Esophagus muscularis mucosa (tissue), 4 donors: ENCODE results near the gene RHOJ. TPM values are rescaled to one million over a fixed set of nuclear protein-coding genes. Genes with fewer than 3 reads are reported as not detected.

ENCODE experiments used
- DNase-seq: peaks from one replicate; pipeline ENCODE4 v3.0.0-alpha.2; 2017; ENCODE audit errors: extremely low spot score
- H3K27ac ChIP-seq, 4 donors: fragments of 200-600 bp; sonication (generic); replicated peaks in 1 of 4; 1 replicate in 3 of 4; 2 replicates in 1 of 4; pipeline ENCODE4 v1.5.1; 2016 to 2019; ENCODE audit warnings: mild to moderate bottlenecking in 1 of 4
- H3K27me3 ChIP-seq, 4 donors: fragments of 200-600 bp; sonication (generic); one replicate each; pipeline versions ENCODE4 v1.5.1 to v1.6.0; 2016 to 2019
- H3K36me3 ChIP-seq, 4 donors: fragments of 200-600 bp; sonication (generic); one replicate each; pipeline ENCODE4 v1.5.1; 2016 to 2019
- H3K4me1 ChIP-seq, 4 donors: fragments of 200-600 bp; sonication (generic); one replicate each; pipeline ENCODE4 v1.5.1; 2016 to 2019
- H3K4me3 ChIP-seq, 4 donors: fragments of 200-600 bp; sonication (generic); 1 replicate in 2 of 4; 2 replicates in 2 of 4; pipeline ENCODE4 v1.5.1; 2016 to 2019; ENCODE audit warnings: mild to moderate bottlenecking in 4 of 4, moderate library complexity in 1 of 4
- H3K9me3 ChIP-seq, 4 donors: fragments of 200-600 bp; sonication (generic); 1 replicate in 3 of 4; 2 replicates in 1 of 4; pipeline ENCODE4 v1.5.1; 2016 to 2019
- CTCF ChIP-seq, 3 experiments: fragments of 200-600 bp in 2 of 3; fragments of 450-650 bp in 1 of 3; sonication (generic) in 2 of 3; IDR thresholded peaks; one replicate each; pipeline ENCODE4 v1.5.1; 2017 to 2019; ENCODE audit warnings: antibody characterized with exemption in 3 of 3, mild to moderate bottlenecking in 2 of 3, moderate library complexity in 1 of 3
- EP300 ChIP-seq: sonication (generic); formaldehyde crosslinking; IDR thresholded peaks from one replicate; pipeline ENCODE4 v1.6.1; 2017; ENCODE audit warnings: antibody characterized with exemption
- POLR2A ChIP-seq: fragments of 450-650 bp; IDR thresholded peaks from one replicate; pipeline ENCODE4 v1.6.1; 2017; ENCODE audit warnings: antibody characterized with exemption, moderate library complexity, mild to moderate bottlenecking, low read depth
- POLR2AphosphoS5 ChIP-seq, 2 donors: sonication (generic); formaldehyde crosslinking; IDR thresholded peaks; one replicate each; pipeline ENCODE4 v1.6.1; 2017; ENCODE audit warnings: antibody characterized with exemption in 2 of 2
- WGBS: methylation state at CpG from one replicate; pipeline ENCODE4 v1.1.5; 2018; 5-methylcytosine and 5-hydroxymethylcytosine counted together
- intact Hi-C: fragments of 100-400 bp; cut with DNase I; formaldehyde crosslinking; loops from one replicate; pipeline ENCODE4 v1.15.1; 2023
- total RNA-seq, 4 donors: library from RNA; depleted of rRNA; stranded (reverse); fragments of >200 nt; gene quantifications; one replicate each; pipeline versions ENCODE4 v1.1.0 to v1.2.1, GENCODE V29; 2016

Gene RHOJ
- total RNA-seq, 4 donors from 2014 or later = 10.4 to 13.1 (median 11.6) TPM

- Histone ChIP-seq H3K27ac (no peak overlapping the region), H3K4me3 (no peak overlapping the region), H3K27me3 (no peaks in the 10 kb centered on the region), H3K4me1 (peaks cover 3 to 33% (median 23%) of the 10 kb centered on the region in 4 donors), H3K36me3 (peaks cover 0 to 8% (median 2%) of the 10 kb centered on the region in 4 donors), H3K9me3 (no peaks in the 10 kb centered on the region)
- 0% methylated on average over 1 of the region's 1 CpG for WGBS
- DNase-seq = no peak
- intact Hi-C loops = no loop called here
- TF ChIP-seq CTCF (IDR thresholded peaks at IDR 0.05) (no peak), EP300 (no peak), POLR2A (no peak), POLR2AphosphoS5 (IDR thresholded peaks at IDR 0.05) (no peak)
Observed at GRCh38 chr14:63210812-63211211, 6.6 kb downstream of the RHOJ start.

- intact Hi-C loops = no loop called here
- no peak overlapping the region for H3K4me3 ChIP-seq
Observed at GRCh38 chr14:63212209-63212608, 8.0 kb downstream of the RHOJ start.

GRCh38 chr14:63212776-63213500 lies 8.7 kb downstream of the RHOJ start:
- Histone ChIP-seq H3K9me3 (no peaks in the 10 kb centered on the region), H3K27ac (no peak overlapping the region), H3K4me1 (peaks cover 0 to 14% (median 5%) of the 10 kb centered on the region in 4 donors), H3K27me3 (no peaks in the 10 kb centered on the region), H3K4me3 (no peak overlapping the region), H3K36me3 (peaks cover 0 to 8% (median 2%) of the 10 kb centered on the region in 4 donors)
- DNase-seq = no peak
- intact Hi-C loops = no loop called here
- WGBS = 98% methylated on average over 2 of the region's 2 CpGs
- no peak for TF ChIP-seq POLR2A
- TF ChIP-seq EP300 = no peak
- no peak for TF ChIP-seq POLR2AphosphoS5 (IDR thresholded peaks at IDR 0.05)
- no peak for TF ChIP-seq CTCF (IDR thresholded peaks at IDR 0.05)

More at GRCh38 chr14:63212209-63212608, 8.0 kb downstream of the RHOJ start:
- H3K9me3 ChIP-seq = no peaks in the 10 kb centered on the region
- H3K27me3 ChIP-seq = no peaks in the 10 kb centered on the region
- H3K27ac ChIP-seq = no peak overlapping the region
- peaks cover 0 to 8% (median 2%) of the 10 kb centered on the region in 4 donors for H3K36me3 ChIP-seq
- TF ChIP-seq EP300 (no peak), CTCF (IDR thresholded peaks at IDR 0.05) (no peak), POLR2AphosphoS5 (IDR thresholded peaks at IDR 0.05) (no peak), POLR2A (no peak)
- no peak for DNase-seq
- 76% methylated on average over 2 of the region's 2 CpGs for WGBS
- H3K4me1 ChIP-seq = peaks cover 3 to 19% (median 9%) of the 10 kb centered on the region in 4 donors

- TF ChIP-seq POLR2A (no peak), CTCF (IDR thresholded peaks at IDR 0.05) (no peak), EP300 (no peak), POLR2AphosphoS5 (IDR thresholded peaks at IDR 0.05) (no peak)
- peak overlapping the region in 3 of 4 donors; percentile 24 to 35 (median 32) for H3K27ac ChIP-seq
- DNase-seq = no peak
- no peak overlapping the region for H3K4me3 ChIP-seq
- WGBS = 83% methylated on average over 5 of the region's 5 CpGs
- H3K4me1 ChIP-seq = peaks cover 0 to 14% (median 5%) of the 10 kb centered on the region in 4 donors
- peaks cover 0 to 8% (median 2%) of the 10 kb centered on the region in 4 donors for H3K36me3 ChIP-seq
- H3K27me3 ChIP-seq = no peaks in the 10 kb centered on the region
- H3K9me3 ChIP-seq = no peaks in the 10 kb centered on the region
- intact Hi-C loops = no loop called here
Observed at GRCh38 chr14:63214417-63215196, 10.4 kb downstream of the RHOJ start.
